HG03064 (cell line): ENCODE data around the gene LTF.
"Not testable (repeated sequence)": the region's sequence is repeated elsewhere in the genome, so short reads cannot be mapped to it uniquely, and the experiment has no call there.

Experiments used
- ATAC-seq: cut with Tn5 transposase; IDR thresholded peaks from one replicate; pipeline ENCODE4 v1.9.1; 2021; ENCODE audit warnings: low read depth; ENCODE audit not compliant: unreplicated experiment

LTF gene

DNA sequence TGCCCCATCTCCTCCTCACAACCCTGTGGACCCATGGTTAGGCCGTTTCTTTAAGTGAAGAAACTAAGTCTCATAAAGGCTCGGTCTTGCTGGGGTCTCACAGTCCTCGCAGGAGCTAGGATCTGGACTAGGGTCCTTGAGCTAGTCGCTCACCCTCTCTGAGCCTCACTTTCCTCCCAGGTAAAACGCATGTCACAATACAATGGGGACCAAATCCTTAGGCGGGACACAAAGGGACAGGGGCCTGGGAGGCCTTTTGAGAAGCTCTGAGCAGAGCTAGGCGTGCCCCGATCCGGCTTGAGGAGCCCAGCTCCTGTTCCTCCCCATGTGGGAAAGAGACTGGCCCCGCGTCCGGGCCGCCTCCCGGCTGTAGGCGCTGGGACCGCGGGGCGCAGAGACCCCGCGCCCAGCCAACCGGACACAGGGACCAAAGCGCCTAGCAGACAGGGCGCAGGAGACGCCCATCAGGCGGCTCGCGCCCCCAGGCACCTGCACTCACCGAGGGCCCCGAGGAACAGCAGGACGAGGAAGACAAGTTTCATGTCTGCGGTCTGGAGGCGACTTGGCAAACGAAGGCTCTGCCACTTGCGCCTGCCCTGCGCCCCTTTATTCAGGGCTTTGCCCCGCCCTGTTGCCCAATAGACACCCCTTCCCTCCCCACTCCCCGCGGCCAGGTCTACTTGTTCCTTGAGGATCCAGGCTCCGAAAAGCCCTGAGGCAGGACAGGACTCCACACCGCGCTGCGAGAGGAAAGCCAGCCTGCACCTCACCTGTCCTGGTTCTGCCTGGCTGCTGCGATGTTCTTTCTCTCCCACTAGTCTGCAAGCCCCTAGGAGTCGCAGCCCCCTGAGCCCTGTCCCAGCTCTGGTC, at the start of gene LTF:
Gene LTF (minus strand): TSS at position 580 of the 870 bp plus-strand sequence. CDS start 38 bp downstream, at position 542.
- no peak for ATAC-seq

DNA sequence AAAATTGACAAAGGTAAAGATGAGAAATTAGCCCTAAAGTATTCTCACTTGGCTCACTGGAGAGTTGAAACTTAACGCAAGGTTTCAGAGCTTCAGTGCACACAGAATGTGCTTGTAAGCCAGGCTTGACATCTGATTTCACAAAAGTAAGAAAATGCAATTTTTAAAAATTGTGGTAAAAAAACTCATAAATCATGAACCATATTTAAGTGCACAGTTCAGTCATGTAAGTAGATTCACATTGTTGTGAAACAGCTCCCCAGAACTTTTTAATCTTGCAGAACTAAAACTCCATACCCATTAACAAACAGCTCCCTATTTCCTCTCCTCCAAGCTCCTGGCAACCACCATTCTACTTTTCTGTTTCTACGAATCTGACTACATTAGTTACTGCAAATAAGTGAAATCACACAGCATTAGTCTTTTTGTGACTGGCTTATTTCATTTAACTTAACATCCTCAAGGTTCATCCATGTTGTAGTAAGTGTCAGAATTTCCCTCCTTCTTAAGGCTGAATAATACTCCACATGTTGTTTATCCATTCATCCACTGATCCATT, 47.6 kb upstream of the LTF start:
- no peak for ATAC-seq

DNA sequence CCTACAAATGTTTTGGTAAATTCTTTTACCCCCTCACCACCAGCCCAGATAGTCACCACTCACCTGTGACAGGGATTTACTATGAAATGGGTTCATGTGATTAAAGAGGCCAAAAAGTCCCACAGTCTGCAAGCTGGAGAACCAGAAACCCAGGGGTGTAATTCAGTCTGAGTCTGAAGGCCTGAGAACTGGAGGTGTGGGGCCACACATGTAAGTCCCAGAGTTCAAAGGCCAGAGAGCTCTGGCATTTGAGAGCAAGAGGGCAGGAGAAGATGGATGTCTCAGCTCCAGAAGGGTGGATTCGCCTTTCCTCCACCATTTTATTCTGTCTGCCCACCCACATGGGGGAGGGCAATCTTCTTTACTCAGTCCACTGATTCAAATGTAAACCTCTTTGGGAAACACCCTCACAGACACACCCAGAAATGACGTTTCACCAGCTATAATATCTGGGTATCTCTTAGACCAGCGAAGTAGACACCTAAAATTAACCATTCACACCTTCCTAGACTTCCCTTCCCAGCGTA, 45.0 kb upstream of the LTF start:
- ATAC-seq: no peak

DNA sequence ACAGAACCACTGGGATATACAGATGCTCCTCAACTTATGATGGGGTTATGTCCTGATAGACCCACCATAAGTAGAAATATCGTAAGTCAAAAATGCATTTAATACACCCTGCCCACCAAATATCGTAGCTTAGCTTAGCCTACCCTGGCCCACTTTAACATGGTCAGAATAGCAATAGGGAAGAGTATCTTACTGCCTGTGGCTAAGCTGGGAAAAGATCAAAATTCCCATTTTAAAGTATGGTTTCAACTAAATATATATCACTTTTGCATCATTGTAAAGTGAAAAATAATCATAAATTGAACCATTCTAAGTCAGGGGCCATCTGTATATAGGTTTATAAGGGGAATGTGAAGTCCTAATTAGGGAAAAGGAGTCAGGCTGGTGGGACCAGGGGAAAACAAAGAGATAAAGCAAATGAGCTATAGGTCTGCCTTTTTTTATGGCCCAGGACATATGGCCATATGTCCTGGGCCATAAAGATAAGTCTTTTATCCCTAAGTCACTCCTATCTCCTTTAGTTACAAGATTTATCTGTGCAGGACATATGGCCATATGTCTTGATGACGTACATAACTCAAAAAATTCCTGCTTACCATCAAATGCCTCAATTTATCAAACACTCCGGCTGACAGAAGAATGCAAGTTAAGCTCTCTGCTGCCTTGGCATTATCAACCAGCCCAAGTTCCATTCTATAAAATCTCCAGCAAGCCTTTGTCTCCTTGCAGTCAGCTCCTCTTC, 44.3 kb upstream of the LTF start:
- no peak for ATAC-seq

DNA sequence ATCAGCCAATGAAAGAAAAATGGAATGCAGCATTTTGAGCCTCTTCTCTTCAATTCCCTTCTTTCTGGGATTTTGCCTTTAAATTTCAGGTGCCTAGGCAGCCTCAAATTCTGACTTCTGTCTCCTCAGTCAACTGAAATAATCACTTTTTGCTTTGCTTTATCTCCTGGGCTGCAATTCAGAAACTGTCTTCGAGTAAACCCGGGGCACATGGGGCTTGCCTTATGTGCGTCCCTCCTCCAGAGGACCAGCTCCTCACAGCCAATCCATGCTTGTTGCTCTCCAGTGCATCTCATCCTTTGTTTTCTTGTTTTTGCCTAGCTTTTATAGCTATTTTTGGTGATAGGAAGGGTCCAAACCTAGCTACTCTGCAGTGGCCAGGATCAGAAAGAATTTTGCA, 41.8 kb upstream of the LTF start:
- ATAC-seq: no peak

DNA sequence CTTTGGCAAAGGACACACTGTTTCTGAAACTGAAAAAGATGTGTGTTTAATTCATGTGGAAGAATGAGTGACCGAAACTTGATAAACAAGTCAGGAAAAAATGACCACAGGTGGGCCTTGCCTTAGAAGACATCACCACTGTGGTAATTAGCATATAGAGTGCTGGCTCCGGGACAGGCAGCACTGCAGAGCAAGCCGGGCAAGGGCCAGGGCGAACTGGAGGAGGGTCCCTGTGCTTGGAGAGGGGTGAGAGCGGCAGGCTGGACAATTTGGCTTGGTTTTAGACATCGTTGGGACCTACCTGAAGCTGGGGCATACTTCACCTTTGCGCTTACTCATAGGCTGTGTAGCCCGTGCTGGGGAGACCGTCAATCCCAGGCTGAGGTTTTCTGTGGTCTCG, 41.2 kb upstream of the LTF start:
- ATAC-seq: no peak

DNA sequence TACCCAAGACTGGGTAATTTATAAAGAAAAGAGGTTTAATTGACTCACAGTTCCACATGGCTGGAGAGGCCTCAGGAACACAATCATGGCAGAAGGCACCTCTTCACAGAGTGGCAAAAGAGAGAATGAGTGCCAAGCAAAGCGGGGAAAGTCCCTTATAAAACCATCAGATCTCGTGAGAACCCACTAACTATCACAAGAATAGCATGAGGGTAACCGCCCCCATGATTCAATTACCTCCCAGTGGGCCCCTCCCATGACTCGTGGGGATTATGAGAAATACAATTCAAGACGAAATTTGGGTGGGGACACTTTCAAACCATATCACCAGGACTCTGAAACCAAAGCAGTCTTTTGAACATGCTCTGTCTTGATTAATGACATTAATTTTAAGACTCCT, 40.1 kb upstream of the LTF start:
- no peak for ATAC-seq

DNA sequence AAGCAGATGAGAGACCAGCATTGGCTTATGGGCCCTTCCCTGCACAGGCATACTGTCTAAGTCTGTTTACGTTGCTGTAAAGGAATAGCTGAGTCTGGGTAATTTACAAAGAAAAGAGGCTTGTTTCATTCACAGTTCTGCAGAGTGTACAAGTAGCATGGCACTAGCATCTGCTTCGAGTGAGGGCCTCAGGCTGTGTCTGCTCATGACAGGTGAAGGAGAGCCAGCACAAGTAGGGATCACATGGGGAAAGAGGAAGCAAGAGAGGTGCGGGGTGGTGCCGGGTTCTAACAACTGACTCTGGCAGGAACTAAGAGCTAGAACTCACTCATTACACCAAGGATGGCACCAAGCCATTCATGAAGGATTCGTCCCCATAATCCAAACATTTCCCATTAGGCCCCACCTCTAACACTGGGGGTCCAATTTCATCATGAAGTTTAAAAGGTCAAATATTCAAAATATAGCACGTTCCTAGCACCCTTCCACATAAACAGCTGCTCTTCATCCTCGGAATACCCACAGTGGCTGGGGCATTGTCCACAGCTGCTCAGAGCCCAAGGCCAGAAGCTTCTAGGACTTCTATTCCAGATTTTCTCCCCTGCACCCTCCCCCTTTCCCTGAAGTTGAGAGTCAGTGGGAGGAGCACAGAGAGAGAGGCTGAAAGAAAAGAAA, 38.6 kb upstream of the LTF start:
- no peak for ATAC-seq

DNA sequence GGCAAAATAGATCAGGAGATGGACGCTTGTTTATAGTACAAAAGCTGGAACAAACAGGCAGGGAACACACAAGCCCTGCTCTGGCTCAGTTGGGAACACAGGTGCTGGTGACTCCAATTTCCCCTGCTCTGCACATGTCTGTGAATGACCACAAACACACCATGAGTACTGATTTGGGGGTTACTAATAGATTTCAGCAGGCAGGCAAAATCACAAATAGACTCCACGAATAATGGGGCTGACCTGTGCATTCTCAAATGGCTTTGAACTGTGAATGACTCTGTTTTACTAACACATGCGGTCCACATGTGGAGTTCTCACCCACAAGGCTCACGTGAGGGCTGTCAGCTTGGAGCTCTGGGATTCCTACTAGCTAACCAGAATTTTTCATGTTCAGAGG, 37.0 kb upstream of the LTF start:
- no peak for ATAC-seq

DNA sequence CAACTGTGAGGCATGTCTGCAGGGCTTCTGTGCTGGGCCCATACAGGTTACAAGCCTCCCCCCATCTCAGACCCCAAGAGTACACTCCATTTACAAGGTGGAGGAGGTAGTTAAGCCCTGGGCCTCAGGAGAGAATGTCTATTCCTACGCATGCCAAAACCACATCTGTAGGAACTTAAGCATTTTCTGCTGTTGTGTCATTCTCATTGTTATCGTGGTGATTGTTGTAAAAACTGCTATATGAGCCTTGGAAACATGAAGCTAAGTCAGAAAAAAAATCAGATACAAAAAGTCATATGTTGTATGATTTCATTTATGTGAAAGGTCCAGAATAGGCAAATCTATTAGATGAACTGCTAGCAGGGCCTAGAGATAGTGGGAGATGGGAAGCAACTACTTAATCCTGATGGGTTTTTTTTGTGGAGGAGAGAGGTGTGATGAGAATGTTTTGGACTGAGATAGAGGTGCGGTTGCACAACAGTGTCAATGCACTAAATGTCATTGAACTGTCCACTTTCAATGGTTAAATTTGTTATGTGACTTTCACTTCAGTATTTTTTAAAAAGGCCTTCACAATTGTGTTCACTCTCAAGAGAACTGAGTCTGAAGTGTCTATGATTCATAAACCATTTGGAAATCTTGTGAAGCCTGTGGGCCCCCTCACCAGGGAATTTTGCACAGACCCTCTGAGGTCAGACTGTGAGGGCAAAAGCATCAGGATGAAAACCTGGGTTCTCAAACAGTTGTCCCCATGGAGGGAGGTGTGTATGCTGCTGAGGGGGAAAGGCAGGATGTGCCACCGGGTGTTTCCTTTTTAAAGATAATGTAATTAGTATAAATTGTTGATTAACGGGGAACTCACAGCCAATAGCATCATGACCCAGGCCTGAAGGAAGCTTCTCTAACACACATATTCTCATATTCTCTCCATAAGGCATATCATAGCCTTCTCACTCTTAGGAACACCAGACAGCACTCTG, 36.2 kb upstream of the LTF start:
- no peak for ATAC-seq

DNA sequence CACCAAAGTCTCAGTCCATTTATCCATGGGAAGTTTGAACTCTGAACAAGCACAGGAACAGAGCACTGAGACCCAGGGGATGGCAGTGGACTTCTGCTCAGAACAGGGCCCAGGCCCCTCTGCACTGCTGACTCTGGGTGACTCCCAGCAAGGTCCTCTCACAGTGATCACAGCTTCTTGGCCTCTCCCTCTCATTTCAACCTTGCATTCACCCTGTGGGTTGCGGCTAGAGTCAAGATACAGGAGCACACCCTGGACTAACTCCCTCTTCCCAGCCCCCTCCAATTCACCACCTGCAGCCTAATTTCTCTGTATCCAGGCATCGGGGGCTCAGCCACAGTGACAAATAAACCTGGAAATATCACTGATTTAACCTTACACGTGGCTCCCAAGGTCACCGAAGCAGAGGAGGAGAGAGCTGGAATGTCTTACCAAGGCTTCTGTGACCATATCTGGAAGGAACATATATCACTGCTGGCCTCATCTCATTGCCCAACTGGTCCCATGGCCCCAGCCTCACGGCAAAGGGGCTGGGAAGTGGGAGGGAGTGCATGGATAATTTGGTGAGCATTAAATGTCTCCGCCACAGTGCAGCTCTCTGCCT, 34.3 kb upstream of the LTF start:
- no peak for ATAC-seq

DNA sequence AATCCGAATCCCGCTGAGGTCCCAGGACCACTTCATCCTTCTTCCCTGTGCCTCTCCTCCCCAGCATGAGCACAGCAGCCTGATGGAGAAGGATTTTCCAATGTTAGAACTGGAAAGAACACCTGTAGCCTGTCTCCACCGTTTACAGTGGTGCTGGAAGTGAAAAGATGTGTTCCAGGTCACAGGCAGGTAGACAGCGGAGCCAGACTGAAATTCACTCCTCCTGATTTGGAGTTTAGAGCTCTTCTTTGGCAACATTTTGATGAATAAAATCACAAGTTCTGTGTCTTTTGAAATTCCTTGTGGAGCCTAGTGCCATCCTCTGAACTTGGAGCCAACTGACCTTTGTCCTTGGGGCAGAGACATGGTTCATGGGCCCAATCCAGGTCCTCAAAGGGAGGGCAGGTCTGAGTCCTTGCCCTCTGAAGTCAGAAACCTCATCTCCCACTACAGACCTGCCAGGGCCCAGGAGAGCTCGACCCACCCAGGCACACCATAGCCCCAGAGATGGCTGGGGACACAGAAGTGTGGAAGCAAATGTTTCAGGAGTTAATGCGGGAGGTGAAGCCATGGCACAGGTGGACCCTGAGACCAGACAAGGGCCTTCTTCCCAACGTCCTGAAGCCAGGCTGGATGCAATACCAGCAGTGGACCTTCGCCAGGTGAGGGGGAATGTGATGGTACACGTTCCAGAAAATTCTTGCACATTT, 33.0 kb upstream of the LTF start, which contains the start of gene RTP3:
Gene RTP3 (plus strand): TSS at position 421 of the 710 bp plus-strand sequence. CDS start 87 bp downstream, at position 508.
- no peak for ATAC-seq

DNA sequence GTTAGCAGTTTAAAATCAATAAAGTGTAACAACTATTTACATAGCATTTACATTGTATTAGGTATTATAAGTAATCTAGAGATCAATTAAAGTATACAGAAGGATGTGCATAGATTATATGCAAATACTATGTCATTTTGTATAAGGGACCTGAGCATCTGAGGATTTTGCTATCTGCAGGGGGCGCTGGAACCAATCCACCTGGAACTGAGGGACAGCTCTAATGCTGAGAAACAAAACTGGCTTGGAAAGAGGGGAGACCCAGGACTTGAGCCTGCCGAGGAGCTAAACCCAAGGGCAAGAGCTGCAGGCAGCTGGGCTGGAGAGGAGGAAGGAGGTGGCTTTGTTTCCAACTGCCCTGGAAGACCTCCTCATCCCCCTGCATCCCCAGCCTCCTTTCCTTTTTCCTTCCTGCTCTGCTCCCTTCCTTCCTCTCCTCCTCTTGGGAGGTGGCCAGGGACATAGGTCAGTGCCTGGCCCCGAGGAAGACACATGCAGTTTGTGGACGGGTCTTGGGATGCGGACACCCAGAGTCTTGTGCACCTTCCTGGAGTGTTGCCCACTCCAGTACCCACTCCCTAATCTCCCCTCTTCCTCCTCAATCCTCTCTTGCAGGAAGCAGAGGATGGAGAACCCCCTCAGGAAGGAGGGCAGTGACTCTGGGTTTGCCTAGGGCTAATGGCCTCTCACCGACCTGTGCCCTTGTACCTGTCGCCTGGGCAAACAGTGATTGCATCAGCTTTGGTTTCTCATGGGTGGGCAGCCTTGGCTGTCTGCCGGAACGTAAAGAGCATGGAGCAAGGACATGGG, 32.2 kb upstream of the LTF start:
- ATAC-seq: no peak

DNA sequence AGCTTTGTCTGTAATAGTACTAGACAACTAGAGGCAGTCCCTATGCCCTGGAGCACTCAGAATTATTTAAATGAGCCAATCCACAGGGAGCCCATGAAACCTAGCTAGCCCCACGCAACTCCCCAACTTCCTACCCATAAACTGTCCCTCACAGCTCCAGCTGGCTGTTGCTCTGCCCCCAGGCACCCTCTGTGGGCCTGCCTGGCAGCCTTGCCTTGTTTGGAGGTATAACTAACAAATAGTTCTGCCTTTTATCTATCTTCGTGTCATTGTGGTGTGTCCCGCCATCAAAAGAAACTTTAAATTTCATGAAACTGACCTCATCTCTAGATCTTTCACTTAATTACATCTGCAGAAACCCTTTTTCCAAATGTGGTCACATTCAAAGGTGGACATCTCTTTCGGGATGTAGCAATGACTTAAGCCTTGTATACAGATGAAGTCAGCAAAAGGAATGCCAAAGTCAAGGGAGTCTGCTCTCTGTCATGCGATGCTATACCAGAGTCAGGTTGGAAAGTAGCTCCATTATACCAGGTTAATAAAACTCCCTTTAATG, 31.3 kb upstream of the LTF start:
- ATAC-seq: no peak

DNA sequence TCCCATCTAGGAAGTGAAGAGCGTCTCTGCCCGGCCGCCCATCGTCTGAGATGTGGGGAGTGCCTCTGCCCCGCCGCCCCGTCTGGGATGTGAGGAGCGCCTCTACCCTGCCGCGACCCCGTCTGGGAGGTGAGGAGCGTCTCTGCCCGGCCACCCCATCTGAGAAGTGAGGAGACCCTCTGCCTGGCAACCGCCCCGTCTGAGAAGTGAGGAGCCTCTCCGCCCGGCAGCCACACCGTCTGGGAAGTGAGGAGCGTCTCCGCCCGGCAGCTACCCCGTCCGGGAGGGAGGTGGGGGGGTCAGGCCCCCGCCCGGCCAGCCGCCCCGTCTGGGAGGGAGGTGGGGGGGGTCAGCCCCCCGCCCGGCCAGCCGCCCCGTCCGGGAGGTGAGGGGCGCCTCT, 29.8 kb upstream of the LTF start:
- ATAC-seq: not testable (repeated sequence)

DNA sequence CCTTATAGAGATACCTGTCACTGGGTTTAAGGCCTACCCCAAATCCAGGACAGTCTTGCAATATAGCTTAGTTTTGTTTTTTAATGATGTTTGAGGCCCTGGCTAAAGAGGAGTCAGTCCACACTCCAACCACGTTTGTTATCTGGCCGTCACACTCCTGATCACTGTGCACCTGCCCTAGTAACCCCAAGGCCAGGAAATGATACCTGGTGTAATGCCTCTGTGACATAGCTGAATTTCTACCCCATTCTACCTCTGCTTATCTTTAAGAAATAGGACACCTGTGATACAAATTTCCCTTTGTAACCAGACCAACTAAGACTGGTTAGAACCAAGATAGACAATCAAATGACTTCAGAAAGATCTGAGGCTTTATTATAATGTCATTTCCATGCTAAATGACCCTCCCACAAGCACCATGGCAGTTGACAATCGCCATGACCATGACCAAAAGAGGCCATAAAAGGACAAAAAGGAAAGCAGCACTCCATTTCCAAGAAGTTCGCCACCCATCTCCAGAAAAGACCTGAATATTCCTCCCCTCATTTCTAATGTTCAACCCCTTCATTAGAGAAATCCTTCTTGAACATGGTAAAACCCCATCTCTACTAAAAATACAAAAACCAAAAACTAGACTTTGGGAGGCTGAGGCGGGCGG, 28.3 kb upstream of the LTF start:
- ATAC-seq: no peak
